Ishikawa (cell line): ENCODE results near the gene B4GALNT4.

Experiments used
- CEBPB ChIP-seq: IDR thresholded peaks from 2 replicates; pipeline ENCODE4 v1.6.1; 2012
- CREB1 ChIP-seq: IDR thresholded peaks from 2 replicates; pipeline ENCODE4 v1.6.1; 2012; ENCODE audit warnings: low read depth
- EGR1 ChIP-seq: IDR thresholded peaks from 2 replicates; pipeline ENCODE4 v1.6.1; 2012
- EP300 ChIP-seq: IDR thresholded peaks from 2 replicates; pipeline ENCODE4 v1.6.1; 2012; ENCODE audit warnings: borderline replicate concordance
- FOXM1 ChIP-seq: IDR thresholded peaks from 2 replicates; pipeline ENCODE4 v1.6.1; 2012; ENCODE audit warnings: low read depth, borderline replicate concordance
- MAX ChIP-seq: IDR thresholded peaks from 2 replicates; pipeline ENCODE4 v1.6.1; 2012
- NFIC ChIP-seq: IDR thresholded peaks from 2 replicates; pipeline ENCODE4 v1.6.1; 2012
- RAD21 ChIP-seq: IDR thresholded peaks from 2 replicates; pipeline ENCODE4 v1.6.1; 2012; ENCODE audit warnings: low read depth
- REST ChIP-seq: IDR thresholded peaks from 2 replicates; pipeline ENCODE4 v1.6.1; 2012; ENCODE audit warnings: low read depth, mild to moderate bottlenecking
- TAF1 ChIP-seq: IDR thresholded peaks from 2 replicates; pipeline ENCODE4 v1.6.1; 2012; ENCODE audit warnings: low read depth, mild to moderate bottlenecking
- TCF12 ChIP-seq: IDR thresholded peaks from 2 replicates; pipeline ENCODE4 v1.6.1; 2012; ENCODE audit warnings: low read depth
- TEAD4 ChIP-seq: IDR thresholded peaks from 2 replicates; pipeline ENCODE4 v1.6.1; 2012
- USF1 ChIP-seq: IDR thresholded peaks from 2 replicates; pipeline ENCODE4 v1.6.1; 2012
- YY1 ChIP-seq: IDR thresholded peaks from 2 replicates; pipeline ENCODE4 v1.6.1; 2012; ENCODE audit warnings: low read depth
- ZBTB7A ChIP-seq: IDR thresholded peaks from 2 replicates; pipeline ENCODE4 v1.6.1; 2012; ENCODE audit warnings: low read depth

Gene B4GALNT4

GRCh38 chr11:420911-421321 is 51.6 kb downstream of the B4GALNT4 start:
- no peak for TF ChIP-seq EGR1
- no peak for TF ChIP-seq NFIC
- no peak for TF ChIP-seq RAD21
- TF ChIP-seq TAF1 = no peak
- no peak for TF ChIP-seq ZBTB7A

GRCh38 chr11:422249-422656 is 53.0 kb downstream of the B4GALNT4 start:
- TF ChIP-seq USF1 (no peak), MAX (no peak), NFIC (no peak), ZBTB7A (no peak), TCF12 (no peak), CREB1 (no peak), EGR1 (no peak), CEBPB (no peak), TAF1 (no peak), FOXM1 (no peak), RAD21 (no peak), EP300 (no peak), REST (no peak), TEAD4 (no peak), YY1 (no peak)

GRCh38 chr11:424232-424631 is 54.9 kb downstream of the B4GALNT4 start:
- TF ChIP-seq EGR1 (no peak), TEAD4 (no peak), REST (no peak), CEBPB (no peak), ZBTB7A (no peak), NFIC (no peak), CREB1 (no peak), FOXM1 (no peak), MAX (no peak), EP300 (no peak), USF1 (no peak), YY1 (no peak), RAD21 (no peak), TCF12 (no peak), TAF1 (no peak)

- TF ChIP-seq MAX (no peak), CEBPB (no peak), NFIC (no peak), TAF1 (no peak), USF1 (no peak), RAD21 (no peak), FOXM1 (no peak), REST (no peak), YY1 (no peak), EGR1 (no peak), TCF12 (no peak), CREB1 (no peak), EP300 (no peak), ZBTB7A (no peak), TEAD4 (no peak)
Observed at GRCh38 chr11:425301-425700, 56.0 kb downstream of the B4GALNT4 start.
